Measurements from ENCODE around the gene COL4A2. TPM values are rescaled to one million over a fixed set of nuclear protein-coding genes. Genes with fewer than 3 reads are reported as not detected.

The COL4A2 gene
- 138 to 189 TPM (median 160 TPM) in 5 replicates for total RNA-seq (2022; extraction: Qiagen RNA extraction)

GRCh38 chr13:110306960-110307766, at the start of gene COL4A2, which contains the start of gene COL4A1:
Gene COL4A2 (plus strand): TSS chr13:110307284. CDS start chr13:110307904, 620 bp downstream.
Gene COL4A1 (minus strand): TSS chr13:110307157. CDS start chr13:110307027, 130 bp downstream.

GRCh38 chr13:110561344-110562035, 254.4 kb downstream of the COL4A2 start, which contains the start of gene RAB20:
Gene RAB20 (minus strand): TSS chr13:110561722. CDS start chr13:110561519, 203 bp downstream.

Other genes with a start within 250 kb of the COL4A2 start
- gene COL4A1, start 127 bp upstream of the COL4A2 start, total RNA-seq (2022; extraction: Qiagen RNA extraction) = 80.9 to 116 TPM (median 104 TPM) in 5 replicates